A549 (cell line): ENCODE results near the gene ITIH5.

Experiments
- JUNB ChIP-seq: fragments of >200 bp; sonication (Bioruptor Twin); formaldehyde crosslinking; IDR thresholded peaks from 2 replicates; pipeline ENCODE4 v1.6.1; 2016
- RCOR1 ChIP-seq: fragments of 150-350 bp; IDR thresholded peaks from 2 replicates; pipeline ENCODE4 v1.6.1; 2014; ENCODE audit warnings: antibody characterized with exemption, low read length, low read depth

- TF ChIP-seq JUNB, result no peak
- no peak for TF ChIP-seq RCOR1
Observed at GRCh38 chr10:7538970-7539654, 127.7 kb downstream of the ITIH5 start.
